NCI-H1436 treated with DMSO at 0.1 percent for 48 hours (cell line): ENCODE data around the gene PRICKLE2.

Experiments used
- DNase-seq: peaks from one replicate; lab custom pipeline; 2025; lab: John Stamatoyannopoulos, UW

Gene PRICKLE2

GRCh38 chr3:64129106-64129505 is 96.2 kb downstream of the PRICKLE2 start:
- DNase-seq: no peak

DNA sequence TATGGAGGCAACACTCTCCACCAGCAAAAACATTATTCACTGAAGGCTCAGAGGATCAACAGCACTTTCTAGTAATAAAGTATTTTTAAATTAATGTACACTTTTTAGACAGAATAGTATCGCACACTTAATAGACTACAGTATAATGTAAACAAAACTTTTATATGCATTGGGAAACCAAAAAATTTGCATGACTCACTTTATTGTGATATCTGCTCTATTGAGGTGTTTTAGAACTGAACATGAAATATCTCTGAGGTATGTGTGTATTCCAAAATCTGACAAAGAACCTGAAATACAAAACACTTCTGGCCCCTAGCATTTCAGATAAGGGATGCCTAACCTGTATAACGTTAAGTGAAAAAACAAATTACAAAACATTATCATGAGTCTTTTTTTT is 99.7 kb downstream of the PRICKLE2 start:
- DNase-seq: no peak

DNA sequence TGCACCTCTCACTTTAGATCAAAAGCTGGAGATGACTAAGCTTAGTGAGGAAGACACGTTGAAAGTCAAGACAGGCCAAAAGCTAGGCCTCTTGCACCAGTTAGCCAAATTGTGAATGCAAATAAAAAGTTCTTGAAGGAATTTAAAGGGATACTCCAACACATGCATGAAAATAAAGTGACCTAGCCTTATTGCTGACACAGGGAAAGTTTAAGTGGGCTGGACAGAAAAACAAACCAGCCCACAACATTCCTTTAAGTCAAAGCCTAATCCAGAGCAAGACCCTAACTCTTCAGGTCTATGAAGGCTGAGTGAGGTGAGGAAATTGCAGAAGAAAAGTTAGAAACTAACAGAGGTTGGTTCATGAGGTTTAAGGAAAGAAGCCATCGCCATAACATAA is 101.3 kb downstream of the PRICKLE2 start:
- no peak for DNase-seq

GRCh38 chr3:64122476-64122875 is 102.8 kb downstream of the PRICKLE2 start:
- DNase-seq: no peak

DNA sequence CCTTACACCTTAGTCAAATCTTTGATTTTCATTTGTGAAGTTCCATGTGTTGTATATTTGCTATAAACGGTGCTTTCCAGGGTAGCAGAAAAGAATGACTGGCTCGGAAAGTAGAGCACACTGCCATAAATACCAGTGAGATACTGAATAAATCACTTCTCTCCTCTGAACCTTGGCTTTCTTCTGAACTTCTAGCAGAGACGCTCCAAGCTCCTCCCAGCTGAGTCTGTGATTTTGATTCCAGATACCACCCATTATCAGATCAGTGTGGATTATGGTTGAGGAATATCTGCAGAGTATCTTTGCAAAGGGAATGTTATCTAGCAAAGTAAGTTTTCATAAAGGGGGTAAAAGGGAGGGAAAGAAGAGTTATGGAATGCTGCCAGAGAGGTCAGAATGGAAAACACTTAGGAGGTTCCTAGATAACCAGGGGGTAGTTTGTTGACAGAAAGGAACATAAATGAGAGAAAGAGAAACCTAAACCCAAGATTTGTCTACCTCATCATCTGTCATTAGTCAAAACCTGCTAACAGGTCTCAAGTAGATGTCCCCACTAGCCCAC is 103.4 kb downstream of the PRICKLE2 start:
- DNase-seq: no peak

GRCh38 chr3:64120876-64121275 is 104.4 kb downstream of the PRICKLE2 start:
- DNase-seq: no peak

DNA sequence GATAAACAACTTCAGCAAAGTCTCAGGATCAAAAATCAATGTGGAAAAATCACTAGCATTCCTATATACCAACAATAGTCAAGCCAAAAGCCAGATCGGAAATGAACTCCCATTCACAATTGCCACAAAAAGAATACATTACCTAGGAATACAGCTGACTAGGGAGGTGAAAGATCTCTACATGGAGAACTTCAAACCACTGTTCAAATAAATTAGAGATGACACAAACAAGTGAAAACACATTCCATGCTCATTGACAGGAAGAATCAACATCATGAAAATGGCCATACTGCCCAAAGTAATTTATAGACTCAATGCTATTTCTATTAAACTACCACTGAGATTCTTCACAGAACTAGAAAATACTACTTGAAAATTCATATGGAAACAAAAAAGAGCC is 107.8 kb downstream of the PRICKLE2 start:
- DNase-seq: no peak

DNA sequence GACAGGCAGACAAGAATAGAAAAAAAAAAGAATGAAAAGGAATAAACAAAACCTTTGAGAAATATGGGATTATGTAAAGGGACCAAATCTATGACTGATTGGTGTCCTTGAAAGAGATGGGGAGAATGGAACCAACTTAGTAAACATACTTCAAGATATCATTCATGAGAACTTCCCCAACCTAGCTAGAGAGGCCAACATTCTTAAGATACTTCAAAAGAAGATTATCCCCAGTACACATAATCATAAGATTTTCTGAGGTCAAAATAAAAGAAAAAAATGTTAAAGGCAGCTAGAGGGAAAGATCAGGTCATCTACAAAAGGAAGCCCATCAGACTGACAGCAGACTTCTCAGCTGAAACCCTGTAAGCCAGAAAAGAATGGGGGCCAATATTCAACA is 110.6 kb downstream of the PRICKLE2 start:
- DNase-seq: no peak

DNA sequence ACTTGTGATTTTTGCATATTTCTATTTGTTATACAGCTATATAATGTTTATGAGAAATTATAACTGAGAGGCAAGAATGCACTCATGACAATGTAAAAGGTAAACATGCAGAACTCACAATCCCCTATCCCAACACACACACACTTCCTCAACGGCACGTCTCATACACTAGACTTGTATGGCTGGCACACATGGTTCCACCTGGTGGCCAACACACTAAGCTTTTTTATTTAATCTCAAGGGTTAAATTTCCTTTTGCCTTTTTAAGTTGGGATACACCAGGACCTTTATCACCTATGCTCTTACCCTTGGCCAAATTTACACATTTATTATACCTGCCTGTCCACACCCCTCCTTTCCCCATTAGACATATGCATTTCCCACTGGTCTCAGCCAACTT is 113.4 kb downstream of the PRICKLE2 start:
- DNase-seq: no peak

DNA sequence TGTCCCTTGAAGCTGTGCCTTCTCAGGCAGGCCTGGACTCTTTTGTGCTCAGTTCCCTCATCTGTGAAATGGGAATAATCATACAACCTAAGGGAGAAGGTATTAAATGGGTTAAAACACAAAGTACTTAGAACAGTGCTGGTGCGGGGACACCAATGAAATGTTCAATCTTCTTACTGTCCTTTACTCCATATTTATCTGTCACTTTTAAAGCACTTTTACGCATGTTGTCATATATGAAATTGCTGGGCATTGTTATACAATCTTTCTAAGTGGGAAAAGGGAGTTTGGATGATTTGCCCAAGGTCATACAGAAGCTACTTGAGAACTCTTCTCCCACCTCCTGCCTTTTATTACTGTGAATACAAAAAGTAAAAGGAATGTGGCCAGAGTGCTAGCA is 114.2 kb downstream of the PRICKLE2 start:
- no peak for DNase-seq

- DNase-seq: no peak
These were observed 115.2 kb downstream of the PRICKLE2 start for GRCh38 chr3:64110071-64110470.

- no peak for DNase-seq
These were observed 115.8 kb downstream of the PRICKLE2 start for GRCh38 chr3:64109438-64109837.

DNA sequence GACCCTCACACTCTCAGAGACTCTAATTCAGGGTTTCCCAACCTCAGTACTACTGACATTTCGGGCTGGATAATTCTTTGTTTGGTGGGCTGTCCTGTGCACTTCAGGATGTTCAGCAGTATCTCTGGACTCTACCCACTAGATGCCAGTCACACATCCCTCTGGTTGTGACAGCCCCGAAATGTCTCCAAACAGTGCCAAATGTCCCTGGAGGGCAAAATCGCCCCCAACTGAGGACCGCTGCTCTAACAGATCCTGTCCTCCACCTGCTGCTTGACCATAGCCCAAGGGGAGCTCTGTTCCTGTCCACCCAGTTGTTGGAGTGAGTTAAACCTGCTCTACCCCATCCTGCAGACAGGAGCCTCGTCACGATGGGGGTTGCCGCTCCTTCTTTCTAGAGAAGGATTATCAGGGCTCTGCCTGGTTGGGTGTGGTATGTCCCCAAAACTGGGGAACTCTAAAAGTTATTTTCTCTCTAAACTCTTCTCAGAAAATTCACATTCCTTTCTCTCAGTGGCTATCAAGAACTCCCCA is 116.4 kb downstream of the PRICKLE2 start:
- DNase-seq: no peak

DNA sequence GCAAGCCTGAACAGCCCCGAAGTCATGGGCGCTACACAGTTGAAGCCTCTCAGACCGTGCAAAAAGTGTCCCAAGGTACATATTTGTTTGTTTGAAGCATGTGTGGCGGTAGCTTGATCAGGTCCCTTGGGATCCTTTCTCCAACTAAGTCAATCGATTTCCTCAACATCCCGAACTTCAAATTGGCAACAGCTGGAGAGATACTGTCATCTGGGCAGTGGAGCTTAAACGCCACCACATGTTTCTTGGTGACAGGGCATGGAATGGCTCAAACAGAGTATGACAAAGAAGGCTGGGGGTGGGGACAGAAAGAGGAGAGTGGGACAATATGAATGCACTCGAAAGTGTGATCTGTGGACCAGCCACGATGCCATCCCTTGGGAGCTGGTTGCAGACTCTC is 117.0 kb downstream of the PRICKLE2 start:
- DNase-seq: no peak

DNA sequence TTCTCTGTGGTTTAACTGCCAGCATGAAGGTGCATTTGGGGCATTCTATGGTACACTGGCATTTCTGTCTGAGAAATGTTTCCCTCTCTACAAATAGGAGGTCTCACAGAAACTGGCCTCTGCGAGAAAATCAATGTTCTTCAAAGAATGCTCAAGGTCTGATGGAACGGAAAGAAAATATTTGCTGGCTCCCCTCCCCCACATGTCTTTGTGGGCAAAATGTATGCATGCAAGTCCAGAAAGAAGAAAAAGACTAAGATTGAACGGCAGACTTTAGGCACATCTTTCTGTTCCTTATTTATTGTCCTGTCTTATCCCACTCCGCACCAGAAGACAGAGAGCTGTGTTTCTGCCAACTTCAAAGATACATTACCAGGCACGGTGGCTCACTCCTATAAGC is 118.1 kb downstream of the PRICKLE2 start:
- no peak for DNase-seq

DNA sequence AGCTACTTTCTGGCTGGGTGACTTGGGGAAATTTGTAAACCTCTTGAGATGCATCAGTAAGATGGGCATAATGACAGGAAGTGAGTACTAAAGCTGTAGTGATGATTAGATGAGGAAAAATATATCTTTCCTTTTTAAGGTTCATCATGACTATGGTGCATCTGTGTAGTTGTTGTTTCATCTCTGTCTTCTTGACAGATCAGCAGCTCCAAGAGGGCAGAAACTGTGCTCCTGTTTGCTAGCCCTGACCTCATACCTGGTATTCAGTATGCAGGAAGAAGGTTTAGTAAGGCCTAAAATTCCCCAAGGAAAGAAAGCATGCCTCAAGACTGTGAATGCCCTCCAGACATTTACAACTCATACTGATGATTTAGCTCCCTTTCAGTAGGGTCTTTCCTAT is 119.5 kb downstream of the PRICKLE2 start:
- no peak for DNase-seq

- DNase-seq: no peak
These were observed 120.6 kb downstream of the PRICKLE2 start for GRCh38 chr3:64104691-64105111.

- no peak for DNase-seq
These were observed 121.3 kb downstream of the PRICKLE2 start for GRCh38 chr3:64104006-64104405.

- no peak for DNase-seq
These were observed 122.1 kb downstream of the PRICKLE2 start for GRCh38 chr3:64103131-64103530.

DNA sequence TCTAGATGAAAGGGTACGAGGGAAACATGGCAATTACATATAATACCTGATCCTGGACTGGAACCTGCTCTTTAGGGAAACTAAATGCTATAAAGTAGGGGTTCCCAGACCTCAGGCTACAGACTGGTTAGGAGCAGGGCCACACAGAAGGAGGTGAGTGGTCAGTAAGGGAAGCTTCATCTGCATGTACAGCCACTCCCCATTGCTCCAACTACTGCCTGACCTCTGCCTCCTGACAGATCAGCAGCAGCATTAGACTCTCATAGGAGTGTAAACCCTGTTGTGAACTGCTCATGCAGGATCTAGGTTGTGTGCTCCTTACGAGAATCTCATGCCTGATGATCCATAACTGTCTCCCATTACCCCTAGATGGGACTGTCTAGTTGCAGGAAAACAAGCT is 123.1 kb downstream of the PRICKLE2 start:
- no peak for DNase-seq

- DNase-seq: no peak
These were observed 126.0 kb downstream of the PRICKLE2 start for GRCh38 chr3:64099316-64099715.

- no peak for DNase-seq
These were observed 126.6 kb downstream of the PRICKLE2 start for GRCh38 chr3:64098670-64099069.

DNA sequence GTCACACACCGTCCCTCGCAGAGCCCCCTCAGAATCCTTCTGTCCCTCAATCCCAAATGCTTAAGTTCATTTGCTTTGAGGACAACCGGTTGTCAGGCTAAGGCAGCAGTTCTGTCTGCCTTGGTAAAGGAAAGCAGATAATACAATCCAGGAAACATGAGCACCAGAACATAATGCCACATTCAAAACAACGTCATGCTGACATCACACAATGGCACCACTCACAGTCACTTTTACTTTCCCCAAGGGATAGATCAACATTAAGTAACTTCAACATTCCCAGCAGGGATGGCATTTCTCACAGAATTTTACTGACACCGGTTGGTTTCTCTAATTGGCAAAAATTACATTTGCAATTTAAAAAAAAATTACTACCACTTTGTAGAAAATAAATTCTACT is 127.3 kb downstream of the PRICKLE2 start:
- no peak for DNase-seq

- no peak for DNase-seq
These were observed 129.5 kb downstream of the PRICKLE2 start for GRCh38 chr3:64095802-64096201.

DNA sequence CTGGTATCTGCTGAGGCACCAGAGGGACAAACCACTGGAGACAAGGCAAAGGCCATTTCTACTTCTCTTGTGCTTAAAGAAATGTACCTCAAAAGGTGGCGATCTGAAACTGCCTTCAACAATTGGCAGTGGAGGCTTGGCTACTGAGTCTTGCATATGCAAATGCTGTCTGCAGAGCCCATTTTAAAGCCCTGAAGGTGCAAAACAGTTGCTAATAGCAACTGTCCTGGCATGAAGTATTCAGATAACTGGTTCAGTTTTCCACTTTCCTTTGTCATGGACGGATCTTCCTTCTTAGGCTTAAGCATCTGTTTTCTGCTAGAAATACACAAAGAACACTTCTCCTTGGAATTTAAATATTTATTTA is 130.6 kb downstream of the PRICKLE2 start:
- no peak for DNase-seq
